GM18508 (cell line): ENCODE measurements around the gene SCLT1.
A peak's percentile ranks its signal among the peaks of the same experiment; 100 is the strongest.
"Not testable (repeated sequence)": the region's sequence is repeated elsewhere in the genome, so short reads cannot be mapped to it uniquely, and the experiment has no call there.

Experiments
- ATAC-seq: cut with Tn5 transposase; IDR thresholded peaks from one replicate; pipeline ENCODE4 v1.9.1; 2021; ENCODE audit warnings: moderate number of reproducible peaks; ENCODE audit not compliant: insufficient read depth, unreplicated experiment

Gene SCLT1

DNA sequence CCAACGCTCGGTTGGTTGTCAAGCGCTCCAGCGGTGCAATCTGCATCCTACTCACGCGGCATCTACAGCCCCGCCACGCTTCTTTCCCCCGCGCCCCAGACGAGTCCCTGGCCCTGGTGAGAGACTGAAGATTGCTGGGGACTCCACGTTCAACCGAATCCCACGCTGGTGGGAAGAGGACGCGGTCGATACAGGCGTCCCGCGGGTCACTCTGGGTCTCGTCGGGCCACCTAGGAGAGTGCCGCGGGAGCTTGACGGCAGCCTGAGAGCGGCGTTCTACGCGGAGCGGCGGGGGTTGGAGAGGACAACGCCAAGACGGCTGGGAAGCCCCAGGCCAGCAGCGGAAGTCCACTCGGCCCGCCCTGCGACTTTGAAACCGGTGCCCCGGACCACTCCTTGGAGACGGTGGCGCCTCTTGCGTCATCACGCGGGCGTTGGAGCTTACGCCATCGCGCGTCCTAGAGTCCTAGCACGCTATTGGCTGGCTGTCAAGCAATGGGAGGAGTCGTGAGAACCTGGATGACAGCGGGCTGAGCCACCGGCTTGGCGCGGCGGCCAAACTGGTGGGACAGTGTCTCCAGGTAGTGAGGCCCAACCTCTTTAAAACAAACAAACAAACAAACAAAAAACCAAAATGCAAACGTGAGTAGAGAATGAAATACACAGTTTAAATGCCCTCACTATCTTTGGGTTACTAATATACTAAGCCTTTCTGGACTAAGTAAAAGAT lies at the start of gene SCLT1:
SCLT1 (minus strand) TSS at position 349 of the 730 bp plus-strand sequence. CDS start 436 bp downstream, outside the sequence.
- peak; percentile 88 for ATAC-seq

DNA sequence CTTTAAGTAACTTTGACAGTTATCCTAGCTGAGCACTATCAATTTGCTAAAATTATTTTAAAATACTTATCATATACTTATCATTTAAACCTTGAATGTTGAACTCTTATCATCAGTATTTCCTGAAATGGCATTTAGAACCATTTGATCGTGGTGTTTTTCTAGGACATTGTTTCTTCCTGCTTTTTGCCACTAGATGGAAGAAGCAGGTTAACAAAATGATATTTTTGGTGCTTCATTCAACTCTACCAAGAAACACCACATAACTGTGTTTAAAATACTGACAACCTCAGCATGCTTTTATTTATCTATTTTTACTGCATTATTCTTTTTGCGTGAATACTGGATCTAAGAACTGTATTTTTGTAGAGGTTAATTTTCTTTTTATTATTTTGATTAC lies 47.2 kb upstream of the SCLT1 start:
- no peak for ATAC-seq

DNA sequence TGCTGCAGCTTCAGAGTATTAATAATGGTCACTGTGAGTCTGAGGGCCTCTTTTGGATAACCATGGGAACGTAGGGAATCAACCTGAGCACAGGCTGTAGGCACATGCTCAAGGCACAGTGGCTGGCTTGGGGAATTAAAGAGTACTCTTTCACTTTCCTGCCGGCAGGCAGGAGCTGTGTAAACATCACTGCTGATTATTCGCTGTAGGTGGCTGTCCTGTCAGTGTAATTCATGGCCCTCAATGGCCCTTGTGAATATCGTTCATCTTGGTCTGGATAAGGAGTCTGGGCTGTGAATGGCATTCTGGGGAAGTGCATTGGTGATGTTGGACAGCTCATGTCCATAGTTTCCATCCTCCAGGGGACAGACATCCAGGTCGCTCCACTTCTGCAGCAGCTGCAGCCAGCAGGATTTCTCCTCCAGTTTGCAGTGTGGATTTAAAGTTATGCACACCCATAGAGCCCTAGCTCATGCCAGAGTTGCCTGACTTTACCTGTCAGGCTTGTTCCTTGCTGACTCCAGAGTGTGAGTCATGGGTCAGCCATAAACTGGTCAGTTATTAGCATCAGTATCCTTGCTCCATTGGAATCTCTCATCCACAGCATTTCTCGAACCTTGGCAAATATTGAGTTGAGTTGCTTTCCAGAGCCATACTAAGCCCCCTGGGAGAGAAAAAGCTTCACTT lies 45.6 kb upstream of the SCLT1 start:
- no peak for ATAC-seq

DNA sequence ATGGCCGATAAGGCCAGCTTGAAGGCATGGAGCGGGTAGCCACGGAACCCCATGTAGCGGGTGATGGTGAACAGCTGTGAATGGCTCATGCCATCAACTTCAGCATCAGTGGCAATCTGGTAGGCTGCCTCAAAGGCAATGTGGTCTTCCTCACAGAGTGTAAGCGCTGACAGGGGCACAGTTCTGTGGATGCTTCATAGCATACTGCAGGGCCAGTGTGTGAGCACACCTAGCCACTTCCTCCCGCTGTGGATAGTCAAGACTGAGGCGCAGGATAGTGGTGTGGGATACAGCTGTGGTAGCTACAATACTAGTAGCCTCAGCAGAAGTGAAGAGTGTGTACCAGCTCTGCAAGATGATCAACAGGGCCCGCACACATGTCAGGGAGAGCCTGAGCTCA lies 43.1 kb upstream of the SCLT1 start:
- no peak for ATAC-seq

DNA sequence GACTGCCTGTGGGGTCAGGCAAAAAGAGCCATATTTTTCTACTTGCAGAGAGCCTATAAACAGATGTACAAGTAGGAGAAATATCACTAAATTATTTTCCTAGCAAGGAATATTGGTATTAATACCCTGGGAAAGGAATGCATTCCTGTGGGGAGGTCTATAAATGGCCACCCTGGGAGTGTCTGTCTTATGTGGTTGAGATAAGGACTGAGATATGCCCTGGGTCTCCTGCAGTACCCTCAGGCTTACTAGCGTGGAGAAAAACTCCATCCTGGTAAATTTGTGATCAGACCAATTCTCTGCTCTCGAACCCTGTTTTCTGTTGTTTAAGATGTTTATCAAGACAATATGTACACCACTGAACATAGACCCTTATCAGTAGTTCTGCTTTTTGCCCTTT lies 38.0 kb upstream of the SCLT1 start:
- ATAC-seq: no peak

DNA sequence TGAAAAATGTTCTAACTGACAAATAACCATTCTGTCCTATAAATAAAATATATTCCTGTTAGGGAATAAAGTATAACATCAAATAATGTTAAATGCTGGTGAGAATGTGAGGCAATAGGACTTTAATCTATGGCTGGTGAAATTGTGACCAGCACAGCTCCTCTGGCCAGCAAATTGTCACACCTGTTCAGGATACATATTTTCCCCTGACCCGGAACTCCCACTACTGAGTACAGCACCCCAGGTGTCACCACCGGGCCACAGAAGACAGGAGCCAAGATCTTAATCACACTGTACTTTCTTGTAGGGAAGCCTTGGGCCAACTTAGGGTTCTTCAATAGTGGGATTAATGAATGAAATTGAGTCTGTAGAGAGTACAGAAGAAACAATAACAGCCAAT lies 35.8 kb upstream of the SCLT1 start:
- ATAC-seq: no peak

DNA sequence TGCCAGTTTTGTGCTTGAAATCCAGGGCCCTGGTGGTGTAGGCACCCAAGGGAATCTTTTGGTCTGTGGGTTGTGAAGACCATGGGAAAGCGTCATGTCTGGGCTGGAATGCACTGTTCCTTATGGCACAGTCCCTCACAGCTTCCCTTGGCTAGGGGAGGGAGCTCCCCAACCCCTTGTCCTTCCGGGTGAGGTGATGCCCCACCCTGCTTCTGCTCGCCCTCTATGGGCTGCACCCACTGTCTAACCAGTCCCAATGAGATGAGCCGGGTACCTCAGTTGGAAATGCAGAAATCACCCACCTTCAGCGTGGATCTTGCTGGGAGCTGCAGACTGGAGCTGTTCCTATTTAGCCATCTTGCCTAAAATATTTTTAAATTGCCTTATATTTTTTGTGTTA lies 33.3 kb upstream of the SCLT1 start:
- ATAC-seq: not testable (repeated sequence)

DNA sequence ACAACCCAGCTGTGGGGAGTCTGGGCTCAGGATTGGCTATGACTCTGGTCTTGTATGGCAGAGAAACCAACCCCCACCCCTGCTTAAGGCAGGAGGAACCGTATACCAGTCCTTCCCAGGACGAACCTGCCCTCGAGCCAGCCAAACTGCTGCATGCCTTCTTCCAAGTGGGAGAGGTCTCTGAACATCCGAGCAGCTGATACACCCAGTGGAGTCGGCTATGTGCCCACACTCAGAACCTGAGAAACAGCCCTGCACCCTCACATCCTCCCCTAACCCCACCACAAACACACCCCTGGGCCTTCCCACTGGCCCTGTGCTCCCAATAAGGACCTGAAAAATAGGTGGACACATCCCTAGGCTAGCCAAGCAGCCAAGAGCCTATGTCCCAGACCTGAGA lies 24.4 kb upstream of the SCLT1 start:
- no peak for ATAC-seq

DNA sequence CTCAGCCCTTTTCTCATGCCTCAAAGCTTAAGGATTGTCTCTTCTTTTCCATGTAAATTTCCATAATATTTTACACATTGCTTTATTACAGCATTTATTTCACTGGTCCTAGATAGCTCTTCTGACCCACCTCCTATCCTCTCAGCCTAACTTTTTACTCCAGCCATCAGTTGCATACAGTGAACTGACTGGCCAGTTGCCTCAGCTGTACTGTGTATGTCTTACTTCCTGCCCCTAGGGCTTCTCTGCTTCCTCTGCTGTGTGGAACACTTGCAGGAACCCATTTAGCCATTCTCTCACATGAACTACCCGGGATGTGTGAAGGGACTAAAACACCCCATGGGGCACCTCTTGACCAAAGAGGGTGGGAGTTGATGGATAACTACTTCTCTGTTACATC lies 20.6 kb upstream of the SCLT1 start:
- ATAC-seq: no peak

DNA sequence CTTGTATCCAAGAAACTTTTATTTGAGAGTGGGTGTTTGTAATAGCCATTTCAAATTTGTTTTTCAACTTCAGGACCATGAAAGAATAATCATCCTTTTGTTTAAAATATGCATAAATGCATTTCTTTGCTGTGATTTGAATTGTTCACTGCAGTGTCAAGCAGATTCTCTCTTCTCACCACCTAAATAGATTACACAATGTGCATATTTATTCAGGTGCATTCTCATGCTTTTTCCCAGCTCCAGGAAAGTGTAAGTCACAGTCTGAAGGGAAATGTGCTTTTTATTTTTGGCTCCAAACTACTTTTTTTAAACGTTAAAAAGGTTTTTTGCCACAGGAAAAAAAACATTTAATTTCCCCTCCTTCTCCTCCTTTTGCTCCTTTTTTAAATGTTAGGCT lies 20.1 kb upstream of the SCLT1 start:
- ATAC-seq: no peak

DNA sequence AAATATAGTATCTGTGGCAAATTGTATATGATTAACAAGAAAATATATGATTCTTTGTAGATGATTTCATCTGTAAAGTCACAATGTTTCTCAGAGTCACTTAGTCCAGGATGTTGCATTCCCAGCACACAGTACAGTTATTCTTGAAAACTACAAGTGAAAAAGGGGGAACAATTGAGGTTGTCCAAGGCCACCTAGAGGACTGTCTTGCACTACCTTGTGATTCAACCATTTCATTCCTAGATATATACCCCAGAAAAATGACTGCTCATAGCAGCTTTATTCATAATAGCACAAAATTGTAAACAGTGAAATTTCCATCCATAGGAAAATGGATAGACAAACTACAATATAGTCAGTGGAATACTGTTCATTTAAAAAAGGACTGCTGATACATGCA lies 18.6 kb upstream of the SCLT1 start:
- no peak for ATAC-seq

DNA sequence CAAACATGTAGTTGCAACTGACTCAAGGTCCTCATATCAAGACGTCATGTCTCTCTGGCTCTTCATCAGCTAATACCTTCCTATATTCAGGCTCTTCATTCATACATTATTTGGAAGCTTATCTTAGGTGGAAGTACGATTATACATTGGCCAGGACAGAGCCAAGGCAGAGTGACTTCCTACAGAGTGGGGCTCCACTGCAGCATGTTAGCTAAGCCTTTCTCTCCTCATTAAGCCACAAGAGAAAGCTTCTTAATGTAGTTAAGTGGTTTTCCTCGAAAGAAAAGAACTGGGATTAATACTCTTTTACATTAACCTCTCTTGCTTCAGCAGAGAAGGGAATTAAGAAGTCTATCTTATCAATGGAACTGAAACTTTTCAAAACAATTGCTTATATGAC lies 17.6 kb upstream of the SCLT1 start:
- ATAC-seq: no peak

DNA sequence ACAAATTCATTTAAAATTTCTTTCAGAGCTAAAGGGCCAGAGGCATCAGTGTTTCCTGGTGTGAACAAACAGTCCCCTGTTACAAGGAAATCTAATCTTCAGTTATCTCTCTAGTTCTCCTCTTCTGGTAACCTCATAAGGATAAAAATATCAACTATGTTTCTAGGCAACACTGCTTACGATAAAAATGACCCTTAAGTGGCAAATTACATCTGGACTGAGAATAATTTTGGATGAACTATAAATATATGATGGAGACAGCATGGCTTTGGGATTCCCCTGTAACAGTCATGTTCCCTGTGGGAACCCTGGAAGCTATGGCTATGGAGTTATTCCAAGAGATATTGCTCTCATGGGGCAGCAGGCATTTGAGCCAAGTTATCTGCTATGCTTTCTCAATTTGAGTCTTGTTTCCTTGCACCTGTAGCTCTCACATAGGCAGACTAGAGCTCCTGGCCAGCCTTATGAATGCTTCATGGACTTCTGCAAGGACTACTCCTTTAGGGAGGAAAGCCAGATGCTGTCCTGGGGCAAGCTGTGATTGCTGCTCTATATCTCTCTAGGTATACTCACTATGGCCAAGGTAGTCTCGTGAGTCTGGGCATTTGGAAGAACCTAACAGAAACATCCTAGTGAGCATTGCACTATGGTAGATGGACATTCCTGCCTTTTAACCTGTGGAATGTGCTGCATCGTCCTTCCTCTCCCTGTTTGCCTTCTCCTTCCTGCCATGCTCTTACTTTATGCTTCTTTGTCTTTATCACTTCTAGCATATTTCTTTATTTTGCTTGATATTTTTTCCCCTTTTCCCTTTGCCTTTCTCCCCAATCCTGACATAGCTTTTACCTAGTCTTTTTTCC lies 16.9 kb upstream of the SCLT1 start:
- no peak for ATAC-seq

DNA sequence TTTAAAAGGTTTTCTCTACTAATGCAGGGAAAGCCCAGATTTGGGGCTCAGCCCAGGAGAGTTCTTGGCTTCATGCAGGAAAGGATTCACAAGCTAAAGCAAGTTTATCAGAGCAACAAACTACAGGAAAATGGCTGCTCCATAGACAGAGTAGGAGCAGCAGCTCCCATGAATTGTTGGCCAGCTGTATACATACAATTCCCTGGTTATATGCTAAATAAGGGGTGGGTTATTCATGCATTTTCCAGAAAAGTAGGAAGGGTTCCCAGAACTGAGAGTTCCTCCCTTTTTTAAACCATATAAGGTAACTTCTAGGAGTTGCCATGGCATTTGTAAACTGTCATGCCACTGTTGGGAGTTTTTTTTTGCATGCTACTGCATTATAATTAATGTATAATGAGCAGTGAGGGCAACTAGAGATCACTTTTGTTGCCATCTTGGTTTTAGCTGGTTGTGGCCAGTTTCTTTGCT lies 5.2 kb upstream of the SCLT1 start:
- ATAC-seq: no peak

DNA sequence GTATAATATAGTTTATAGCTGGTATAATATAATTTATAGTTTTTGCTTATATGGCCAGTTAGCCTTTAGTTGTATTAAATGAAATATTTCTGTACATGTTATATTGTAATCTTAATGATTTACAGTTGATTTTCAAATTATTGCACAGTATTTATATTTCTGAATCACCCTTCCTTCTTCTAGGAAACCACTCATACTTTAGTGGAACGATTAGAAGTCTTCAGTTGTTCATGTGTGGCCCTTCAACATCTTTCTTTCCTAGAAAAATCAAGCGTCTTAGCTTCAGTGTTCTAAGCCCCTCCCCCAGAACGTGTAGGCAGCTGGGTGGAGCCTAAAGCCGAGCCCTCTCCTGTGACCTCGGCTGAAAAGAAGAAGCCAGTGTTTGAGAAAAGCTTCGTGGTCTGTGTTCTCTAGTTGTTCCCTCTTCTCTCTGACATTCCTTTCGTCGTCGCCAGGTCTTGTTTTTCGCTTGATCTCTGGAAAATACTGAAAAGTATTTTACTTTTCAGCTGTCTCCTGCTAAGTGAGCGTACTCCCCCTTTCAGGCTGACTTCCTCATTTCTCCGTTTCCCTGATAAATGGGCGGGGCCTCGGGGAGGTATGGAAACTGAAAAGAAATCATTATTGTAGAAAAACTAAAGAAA lies 2.6 kb upstream of the SCLT1 start, which contains the start of gene C4orf33:
C4orf33 (plus strand) TSS at position 342 of the 644 bp plus-strand sequence. CDS start 6,459 bp downstream, outside the sequence.
- peak; percentile 27 for ATAC-seq

DNA sequence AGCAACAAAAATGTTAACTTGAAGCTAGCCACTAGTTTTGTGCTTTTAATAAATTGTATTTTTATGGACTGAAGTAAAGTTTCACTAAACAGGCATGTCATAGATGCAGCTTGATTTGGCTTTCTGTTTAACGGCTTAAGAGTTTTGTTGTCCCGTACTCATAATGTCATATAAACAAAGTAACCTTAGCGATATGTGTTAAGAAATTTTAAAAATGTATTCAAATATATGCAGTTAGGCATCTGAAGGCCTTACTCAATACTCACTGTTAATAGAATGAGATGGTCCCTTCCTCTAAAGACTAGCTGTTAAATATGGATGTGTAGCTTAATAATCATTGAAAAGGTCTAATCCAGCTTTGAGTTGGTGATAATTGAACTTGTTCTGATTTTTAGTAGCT lies 1.0 kb upstream of the SCLT1 start:
- no peak for ATAC-seq

DNA sequence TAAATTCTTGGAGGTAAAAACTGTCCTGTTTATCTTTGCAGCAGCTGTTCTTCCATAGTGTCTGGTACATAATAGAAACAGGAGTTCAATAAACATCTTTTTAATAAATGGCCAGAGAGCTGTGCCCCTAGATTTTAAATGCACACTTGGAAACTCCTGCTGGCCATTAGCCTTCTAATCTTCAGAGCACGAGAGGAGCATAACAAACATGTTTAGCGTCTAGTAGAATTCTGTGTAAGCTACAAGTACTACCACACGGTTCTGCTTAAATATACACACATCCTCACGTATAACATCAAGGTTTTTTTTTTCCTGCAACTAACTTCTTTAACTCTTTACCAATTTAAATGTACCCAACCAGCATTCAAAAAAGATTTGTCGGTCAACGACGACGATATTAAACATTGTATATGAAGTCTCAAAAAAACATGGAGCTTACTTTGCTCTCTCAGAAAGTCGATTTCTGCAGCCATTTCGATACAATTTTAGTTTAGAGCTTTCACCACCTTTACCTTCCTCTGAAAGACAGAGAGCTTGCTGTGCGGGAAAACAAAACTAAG lies 628 bp downstream of the SCLT1 start:
- ATAC-seq: no peak

DNA sequence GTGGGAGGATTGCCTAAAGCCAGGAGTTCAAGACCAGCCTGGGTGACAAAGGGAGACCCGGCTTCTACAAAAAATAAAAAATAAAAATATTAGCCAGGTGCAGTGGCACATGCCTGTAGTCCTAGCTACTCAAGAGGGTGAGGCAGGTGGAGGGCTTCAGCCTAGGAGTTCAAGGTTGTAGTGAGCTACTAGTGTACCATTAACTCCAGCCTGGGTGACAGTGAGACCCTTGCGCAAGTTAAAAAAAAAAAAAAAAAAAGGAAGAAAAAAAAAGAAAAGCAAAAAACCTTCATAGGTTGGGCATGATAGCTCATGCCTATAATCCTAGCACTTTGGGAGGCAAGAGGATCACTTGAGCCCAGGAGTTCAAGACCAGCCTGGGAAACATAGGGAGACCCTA lies 5.8 kb downstream of the SCLT1 start:
- ATAC-seq: no peak

DNA sequence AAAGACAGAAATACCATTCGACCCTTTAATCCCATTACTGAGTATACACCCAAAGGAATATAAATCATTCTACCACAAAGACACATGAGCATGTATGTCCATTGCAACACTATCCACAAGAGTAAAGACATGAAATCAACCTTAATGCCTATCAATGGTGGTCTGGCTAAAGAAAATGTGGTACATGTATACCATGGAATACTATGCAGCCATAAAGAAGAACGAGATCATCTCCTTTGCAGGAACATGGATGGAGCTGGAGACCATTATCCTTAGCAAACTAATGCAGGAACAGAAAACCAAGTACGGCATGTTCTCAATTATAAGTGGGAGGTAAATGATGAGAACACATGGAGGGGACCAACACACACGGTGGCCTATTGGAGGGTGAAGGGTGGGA lies 7.9 kb downstream of the SCLT1 start:
- no peak for ATAC-seq

DNA sequence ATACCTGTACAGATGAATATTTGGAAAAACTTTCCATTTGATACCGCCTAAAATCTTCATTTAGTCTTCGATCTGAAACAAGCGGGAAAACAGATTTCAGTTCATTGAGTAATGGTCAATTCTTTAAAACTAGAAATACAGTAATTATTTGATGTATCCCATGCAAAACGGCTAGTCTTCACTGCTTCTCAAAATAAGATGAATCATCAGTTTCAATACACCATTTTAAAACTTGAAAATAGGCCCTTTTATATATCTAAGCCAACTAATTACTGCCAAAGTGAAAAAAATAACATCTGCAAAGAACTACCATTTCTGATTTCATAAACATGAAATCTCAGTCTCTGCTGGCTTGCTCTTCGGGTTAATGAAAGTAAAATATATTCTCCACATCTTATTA lies 11.0 kb downstream of the SCLT1 start:
- no peak for ATAC-seq
